Psoas muscle (tissue), 8 donors: ENCODE results near the gene ZNF292. TPM values are rescaled to one million over a fixed set of nuclear protein-coding genes. Genes with fewer than 3 reads are reported as not detected.

ENCODE experiments used
- ATAC-seq, 4 donors: fragments of 200-7000 bp; cut with Tn5 transposase; one replicate each; pipeline ENCODE4 v1.9.1; 2020; ENCODE audit warnings: moderate library complexity in 3 of 4, mild to moderate bottlenecking in 2 of 4
- DNase-seq, 2 donors: peaks; one replicate each; pipeline ENCODE4 v3.0.0-alpha.2; 2020
- H3K27ac ChIP-seq: fragments of 200-600 bp; one replicate; pipeline ENCODE4 v1.8.0; 2022
- H3K27me3 ChIP-seq, 3 donors: fragments of 200-600 bp in 1 of 3; one replicate each; pipeline versions ENCODE4 v1.6.1 to v1.8.0; 2013 to 2022; ENCODE audit warnings: low read length in 2 of 3, mild to moderate bottlenecking in 2 of 3, moderate library complexity in 1 of 3; ENCODE audit not compliant: insufficient read depth in 3 of 3
- H3K36me3 ChIP-seq, 2 donors: fragments of 200-600 bp in 1 of 2; one replicate each; pipeline versions ENCODE4 v1.6.1 to v1.8.0; 2013 to 2022; ENCODE audit warnings: low read depth in 1 of 2, mild to moderate bottlenecking in 1 of 2, moderate library complexity in 1 of 2; ENCODE audit not compliant: insufficient read depth in 1 of 2
- H3K4me1 ChIP-seq: fragments of 200-600 bp; one replicate; pipeline ENCODE4 v1.8.0; 2022
- H3K4me3 ChIP-seq: fragments of 200-600 bp; one replicate; pipeline ENCODE4 v1.8.0; 2022; ENCODE audit warnings: mild to moderate bottlenecking
- H3K9me3 ChIP-seq: fragments of 200-600 bp; one replicate; pipeline ENCODE4 v1.8.0; 2022
- WGBS, 3 donors: extraction: QIAGEN DNeasy Blood & Tissue Kit; methylation state at CpG; one replicate each; pipeline versions ENCODE4 v1.1.6 to v1.1.7; 2013; 5-methylcytosine and 5-hydroxymethylcytosine counted together
- intact Hi-C, 2 donors: fragments of 100-400 bp; cut with DNase I; formaldehyde crosslinking; loops; one replicate each; pipeline versions ENCODE4 v1.11.0 to v1.14.2; 2022
- polyA plus RNA-seq, 3 donors: library from polyadenylated mRNA; stranded (reverse); fragments of 200-250 nt; gene quantifications; one replicate each; pipeline ENCODE4 v1.2.3, GENCODE V29; 2013
- total RNA-seq, 4 donors: library from RNA; stranded (reverse); fragmentation: NEBNext Ultra II Directional in 2 of 4; extraction: Animal tissue kit (Norgen Biotek cat#: 25700) in 2 of 4; gene quantifications; one replicate each; pipeline versions ENCODE4 v1.2.1 to v1.2.4, GENCODE V29; 2021 to 2023
- TF ChIP-seq, protein P1 (sequence below): fragments of 200-600 bp; IDR thresholded peaks from one replicate; pipeline ENCODE4 v1.8.0; 2022; ENCODE audit warnings: antibody characterized with exemption
- donor health status: healthy with polysubstance abuse.
- donor health status: DM: no; HTN: no; CAD: no; lungs with moderate emphysema.
- donor health status: Bipolar disorder and iron deficiency.
- donor health status: healthy.
- donor health status: DM: yes; HTN: yes; CAD: no.
- donor health status: DM: no; HTN: no; CAD: no.
- donor health status: DM: no; HTN: no; CAD: no.
- donor health status: DM: yes; HTN: yes; CAD: no.

ZNF292 gene
- total and polyA plus RNA-seq, 7 donors: 1.9 to 21.3 (median 16.7) TPM

DNA sequence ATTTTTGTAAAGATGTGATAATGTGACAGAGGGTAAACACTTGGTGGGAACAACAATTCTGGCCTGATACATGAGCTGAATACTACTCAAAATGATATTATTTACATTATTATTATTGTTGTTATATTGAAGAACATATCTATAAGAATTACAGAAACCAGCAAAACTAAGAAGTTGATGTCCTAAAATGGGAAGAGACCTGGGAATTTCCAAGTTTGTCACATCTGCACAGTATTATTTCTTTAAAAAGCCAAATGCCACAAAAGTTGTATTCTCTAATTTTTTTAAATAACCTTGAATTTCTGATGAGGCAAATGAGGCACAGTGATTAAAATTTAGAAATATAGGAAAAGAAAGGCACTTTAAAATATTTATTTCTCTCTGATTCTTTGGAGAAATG lies 5.0 kb upstream of the ZNF292 start:
- ATAC-seq (no peak), DNase-seq (no peak)
- no peak overlapping the region for H3K27ac ChIP-seq
- TF ChIP-seq, protein P1, sequence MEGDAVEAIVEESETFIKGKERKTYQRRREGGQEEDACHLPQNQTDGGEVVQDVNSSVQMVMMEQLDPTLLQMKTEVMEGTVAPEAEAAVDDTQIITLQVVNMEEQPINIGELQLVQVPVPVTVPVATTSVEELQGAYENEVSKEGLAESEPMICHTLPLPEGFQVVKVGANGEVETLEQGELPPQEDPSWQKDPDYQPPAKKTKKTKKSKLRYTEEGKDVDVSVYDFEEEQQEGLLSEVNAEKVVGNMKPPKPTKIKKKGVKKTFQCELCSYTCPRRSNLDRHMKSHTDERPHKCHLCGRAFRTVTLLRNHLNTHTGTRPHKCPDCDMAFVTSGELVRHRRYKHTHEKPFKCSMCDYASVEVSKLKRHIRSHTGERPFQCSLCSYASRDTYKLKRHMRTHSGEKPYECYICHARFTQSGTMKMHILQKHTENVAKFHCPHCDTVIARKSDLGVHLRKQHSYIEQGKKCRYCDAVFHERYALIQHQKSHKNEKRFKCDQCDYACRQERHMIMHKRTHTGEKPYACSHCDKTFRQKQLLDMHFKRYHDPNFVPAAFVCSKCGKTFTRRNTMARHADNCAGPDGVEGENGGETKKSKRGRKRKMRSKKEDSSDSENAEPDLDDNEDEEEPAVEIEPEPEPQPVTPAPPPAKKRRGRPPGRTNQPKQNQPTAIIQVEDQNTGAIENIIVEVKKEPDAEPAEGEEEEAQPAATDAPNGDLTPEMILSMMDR: no peak
- intact Hi-C loops: loop anchor here (5.0 kb wide), 2 partner anchors 57 to 92 kb away; no protein-coding TSS in a partner anchor
- no peaks in the 10 kb centered on the region for H3K27me3 ChIP-seq
- peaks cover 25% of the 10 kb centered on the region for H3K4me1 ChIP-seq
- no peaks in the 10 kb centered on the region for H3K36me3 ChIP-seq
- no peak overlapping the region for H3K4me3 ChIP-seq
- H3K9me3 ChIP-seq: no peaks in the 10 kb centered on the region

DNA sequence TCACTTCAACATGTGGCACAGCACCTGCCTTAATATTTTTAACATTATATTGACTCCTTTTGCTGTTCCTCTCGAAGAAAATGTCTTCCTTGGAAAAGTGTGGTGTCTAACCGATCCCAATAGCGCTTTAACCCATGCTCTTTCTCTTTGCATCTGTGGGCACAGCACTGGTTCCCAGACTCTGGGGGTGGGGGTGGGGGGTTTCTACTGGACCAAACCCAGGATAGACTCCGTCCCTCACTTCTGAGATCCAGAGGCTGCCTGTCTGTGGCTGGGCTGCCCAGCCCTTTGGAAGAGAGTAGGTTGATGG lies 3.9 kb upstream of the ZNF292 start:
- TF ChIP-seq, protein P1: no peak
- 12 to 35% (median 16%) methylated on average over 4 of the region's 4 CpGs for WGBS, 3 donors
- ATAC-seq (no peak), DNase-seq (no peak)
- Histone ChIP-seq H3K4me3 (peak overlapping the region; percentile 99), H3K27me3 (no peaks in the 10 kb centered on the region), H3K4me1 (peaks cover 27% of the 10 kb centered on the region), H3K36me3 (no peaks in the 10 kb centered on the region), H3K9me3 (no peaks in the 10 kb centered on the region), H3K27ac (peak overlapping the region; percentile 97)
- intact Hi-C loops: loop anchor here (5.0 kb wide), 2 partner anchors 56 to 91 kb away; no protein-coding TSS in a partner anchor

DNA sequence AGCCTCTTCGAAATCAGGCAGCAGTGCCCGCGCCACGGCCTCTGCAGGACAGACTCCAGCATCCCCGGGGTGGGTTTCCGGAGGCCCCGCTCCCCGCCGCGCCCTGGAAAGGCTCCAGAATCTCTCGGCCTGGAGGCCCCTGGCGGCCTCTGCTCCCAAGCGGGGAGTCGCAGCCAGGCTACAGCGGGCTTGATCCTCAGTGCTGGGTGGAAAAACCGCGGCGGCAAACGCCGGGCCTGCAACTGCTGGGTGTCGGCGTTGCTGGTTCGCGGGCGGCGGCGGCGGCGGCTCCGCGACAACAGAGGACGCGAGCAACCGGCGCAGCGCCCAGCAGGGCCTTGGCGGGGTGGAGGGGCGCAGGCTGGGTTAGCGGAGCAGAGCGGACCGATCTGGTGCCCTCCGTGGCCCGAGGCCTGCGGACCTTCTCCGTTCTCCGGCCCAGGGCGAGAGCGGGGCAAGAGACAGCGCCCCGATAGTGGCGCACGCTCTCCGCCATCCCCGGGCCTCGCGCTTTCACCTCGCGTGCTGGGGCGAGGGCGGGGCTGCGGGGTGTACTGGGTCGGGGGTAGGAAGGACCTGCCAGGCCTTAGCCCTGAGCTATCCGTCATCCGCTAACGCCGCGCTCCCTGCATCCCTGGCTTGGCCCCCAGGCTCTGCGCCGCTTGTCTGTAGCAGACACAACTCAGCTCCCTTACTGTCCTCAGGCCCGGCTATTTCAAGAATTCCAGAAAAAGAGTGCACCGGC lies 3.4 kb upstream of the ZNF292 start:
- Histone ChIP-seq H3K4me1 (peaks cover 30% of the 10 kb centered on the region), H3K27ac (peak overlapping the region; percentile 97), H3K4me3 (peak overlapping the region; percentile 99), H3K9me3 (no peaks in the 10 kb centered on the region), H3K27me3 (no peaks in the 10 kb centered on the region), H3K36me3 (no peaks in the 10 kb centered on the region)
- WGBS, 3 donors: 0 to 1% (median 0%) methylated on average over 62 to 71 of the region's 71 CpGs
- intact Hi-C loops: loop anchor here (5.0 kb wide), 2 partner anchors 55 to 90 kb away; no protein-coding TSS in a partner anchor
- TF ChIP-seq, protein P1: no peak
- DNase-seq: peak; percentile 74 to 83
- peak; percentile 27 to 65 (median 56) for ATAC-seq

DNA sequence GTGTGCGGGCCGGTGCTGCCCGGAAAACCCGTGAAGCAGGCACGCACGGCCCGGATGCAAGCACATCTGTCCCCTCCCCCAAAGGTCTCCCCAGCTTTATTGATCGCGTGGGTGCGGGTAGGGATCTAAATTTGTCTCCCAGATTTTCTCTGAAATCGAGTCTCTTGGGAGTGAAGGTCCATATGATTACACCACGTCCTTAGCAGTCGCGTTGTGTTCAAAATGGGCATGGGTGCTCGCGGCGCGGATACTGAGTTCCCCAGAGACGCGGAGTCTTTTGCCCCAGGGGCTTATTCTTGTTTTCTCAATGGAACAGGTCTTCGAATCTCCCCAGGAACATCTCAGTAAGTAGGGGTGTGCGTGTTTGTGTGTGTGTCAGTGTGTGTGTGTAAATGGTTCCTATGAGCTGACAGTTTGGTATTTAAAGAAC lies 2.8 kb upstream of the ZNF292 start:
- H3K27me3 ChIP-seq: no peaks in the 10 kb centered on the region
- ATAC-seq: no peak
- H3K9me3 ChIP-seq: no peaks in the 10 kb centered on the region
- intact Hi-C loops: loop anchor here (5.0 kb wide), 2 partner anchors 55 to 90 kb away; no protein-coding TSS in a partner anchor
- peak overlapping the region; percentile 97 for H3K27ac ChIP-seq
- peaks cover 34% of the 10 kb centered on the region for H3K4me1 ChIP-seq
- no peak for DNase-seq
- WGBS, 3 donors: 16 to 25% (median 17%) methylated on average over 22 of the region's 22 CpGs
- peak overlapping the region; percentile 99 for H3K4me3 ChIP-seq
- TF ChIP-seq, protein P1: no peak
- no peaks in the 10 kb centered on the region for H3K36me3 ChIP-seq
